ENCODE data around the gene APCDD1L. TPM values are rescaled to one million over a fixed set of nuclear protein-coding genes. Genes with fewer than 3 reads are reported as not detected.

APCDD1L gene
- total and polyA plus RNA-seq, 3 experiments from 2014 or later, result not detected

DNA sequence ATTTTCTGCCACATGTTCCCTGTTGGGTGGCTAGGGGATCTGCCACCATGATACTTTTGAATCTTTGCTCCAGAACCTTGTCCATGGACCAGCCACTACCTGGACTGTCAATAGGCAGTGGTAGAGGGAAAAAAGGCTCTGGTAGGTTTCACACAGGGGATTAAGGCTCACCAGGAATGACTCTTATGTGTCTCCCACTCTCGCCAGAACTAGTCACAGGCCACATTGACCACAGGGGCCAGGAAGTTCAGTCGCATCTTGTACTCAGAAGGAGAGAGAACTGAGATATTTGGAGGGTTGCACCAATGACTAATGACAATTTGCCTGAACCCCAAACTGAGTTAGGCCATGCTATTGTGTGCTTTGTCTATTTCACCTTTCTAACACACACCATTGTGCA, 23.6 kb upstream of the APCDD1L start:
- no peaks in the 10 kb centered on the region for H3K4me1 Mint-ChIP-seq
- no peak overlapping the region for H3K27ac Mint-ChIP-seq
- H3K9me3 ChIP-seq (ENCODE audit: low read length), result no peaks in the 10 kb centered on the region
- CTCF ChIA-PET, result no interaction called here
- no peaks in the 10 kb centered on the region for H3K36me3 ChIP-seq (ENCODE audit: insufficient read depth, low read length)
- DNase-seq, result no peak
- POLR2A ChIA-PET, result no interaction called here
- no peak overlapping the region for H3K27ac ChIP-seq (ENCODE audit: low read depth, low read length)
- H3K27me3 ChIP-seq (ENCODE audit: insufficient read depth, low read length, poor library complexity, severe bottlenecking), result no peaks in the 10 kb centered on the region
- H3K4me3 ChIP-seq (ENCODE audit: low read length), result no peak overlapping the region
- no peak overlapping the region for H3K4me3 Mint-ChIP-seq
- H3K27me3 Mint-ChIP-seq, result peaks cover 5 to 24% of the 10 kb centered on the region in 2 donors
- H3K4me1 ChIP-seq (ENCODE audit: insufficient read depth, low read length), result no peaks in the 10 kb centered on the region
- H3K36me3 Mint-ChIP-seq, result peaks cover 0 to 8% (median 2%) of the 10 kb centered on the region in 3 donors
- H3K9me3 Mint-ChIP-seq, result peaks cover 9 to 15% (median 10%) of the 10 kb centered on the region in 5 donors

- Mint-ChIP-seq H3K27ac (no peak overlapping the region), H3K9me3 (peaks cover 11 to 21% (median 12%) of the 10 kb centered on the region in 5 donors), H3K4me1 (no peaks in the 10 kb centered on the region), H3K36me3 (peaks cover 0 to 14% (median 2%) of the 10 kb centered on the region in 3 donors), H3K27me3 (peaks cover 5 to 22% of the 10 kb centered on the region in 2 donors), H3K4me3 (no peak overlapping the region)
- Histone ChIP-seq H3K36me3 (ENCODE audit: insufficient read depth, low read length) (no peaks in the 10 kb centered on the region), H3K27me3 (ENCODE audit: insufficient read depth, low read length, poor library complexity, severe bottlenecking) (no peaks in the 10 kb centered on the region), H3K4me1 (ENCODE audit: insufficient read depth, low read length) (no peaks in the 10 kb centered on the region), H3K4me3 (ENCODE audit: low read length) (no peak overlapping the region), H3K9me3 (ENCODE audit: low read length) (no peaks in the 10 kb centered on the region), H3K27ac (ENCODE audit: low read depth, low read length) (no peak overlapping the region)
- no peak for DNase-seq
- CTCF ChIA-PET, result no interaction called here
- POLR2A ChIA-PET, result no interaction called here
Measured at GRCh38 chr20:58537831-58538230, 22.6 kb upstream of the APCDD1L start.

GRCh38 chr20:58536289-58536688, 21.1 kb upstream of the APCDD1L start:
- H3K9me3 ChIP-seq (ENCODE audit: low read length), result no peaks in the 10 kb centered on the region
- no peak overlapping the region for H3K4me3 Mint-ChIP-seq
- POLR2A ChIA-PET, result no interaction called here
- H3K9me3 Mint-ChIP-seq, result peaks cover 23 to 36% (median 27%) of the 10 kb centered on the region in 5 donors
- H3K36me3 Mint-ChIP-seq, result peaks cover 0 to 27% (median 2%) of the 10 kb centered on the region in 3 donors
- no peaks in the 10 kb centered on the region for H3K36me3 ChIP-seq (ENCODE audit: insufficient read depth, low read length)
- no peaks in the 10 kb centered on the region for H3K4me1 Mint-ChIP-seq
- peaks cover 4 to 24% of the 10 kb centered on the region in 2 donors for H3K27me3 Mint-ChIP-seq
- no peak for DNase-seq
- no peak overlapping the region for H3K4me3 ChIP-seq (ENCODE audit: low read length)
- no peak overlapping the region for H3K27ac ChIP-seq (ENCODE audit: low read depth, low read length)
- no peaks in the 10 kb centered on the region for H3K27me3 ChIP-seq (ENCODE audit: insufficient read depth, low read length, poor library complexity, severe bottlenecking)
- H3K27ac Mint-ChIP-seq, result no peak overlapping the region
- CTCF ChIA-PET, result no interaction called here
- H3K4me1 ChIP-seq (ENCODE audit: insufficient read depth, low read length), result no peaks in the 10 kb centered on the region

DNA sequence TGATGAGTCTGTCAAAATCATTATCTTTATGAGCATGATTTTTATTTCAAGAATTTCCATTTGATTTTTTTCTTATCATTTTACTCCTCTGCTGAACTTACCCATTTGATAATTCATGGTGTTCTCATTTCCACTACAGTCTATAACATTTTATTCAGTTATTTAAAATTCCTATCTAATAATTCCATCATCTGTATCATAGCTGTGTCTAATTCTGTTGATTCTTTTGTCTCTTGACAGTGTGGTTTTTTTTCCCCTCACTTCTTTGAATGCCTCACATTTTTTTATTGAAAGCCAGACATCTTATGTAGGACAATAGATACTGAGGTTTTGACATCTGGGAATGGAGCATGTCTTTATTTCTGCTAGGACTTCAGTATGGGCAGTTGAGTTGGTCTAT, 16.5 kb upstream of the APCDD1L start:
- DNase-seq, result no peak
- H3K4me3 Mint-ChIP-seq, result no peak overlapping the region
- Histone ChIP-seq H3K27me3 (ENCODE audit: insufficient read depth, low read length, poor library complexity, severe bottlenecking) (no peaks in the 10 kb centered on the region), H3K9me3 (ENCODE audit: low read length) (no peaks in the 10 kb centered on the region), H3K4me1 (ENCODE audit: insufficient read depth, low read length) (no peaks in the 10 kb centered on the region), H3K36me3 (ENCODE audit: insufficient read depth, low read length) (no peaks in the 10 kb centered on the region), H3K27ac (ENCODE audit: low read depth, low read length) (no peak overlapping the region), H3K4me3 (ENCODE audit: low read length) (no peak overlapping the region)
- ChIA-PET POLR2A (no interaction called here), CTCF (no interaction called here)
- H3K36me3 Mint-ChIP-seq, result peaks cover 0 to 26% (median 0%) of the 10 kb centered on the region in 3 donors
- H3K27me3 Mint-ChIP-seq, result peaks cover 4 to 13% of the 10 kb centered on the region in 2 donors
- H3K9me3 Mint-ChIP-seq, result peaks cover 40 to 57% (median 43%) of the 10 kb centered on the region in 5 donors
- no peaks in the 10 kb centered on the region for H3K4me1 Mint-ChIP-seq
- no peak overlapping the region for H3K27ac Mint-ChIP-seq

- H3K36me3 Mint-ChIP-seq, result peaks cover 0 to 24% (median 0%) of the 10 kb centered on the region in 3 donors
- no peaks in the 10 kb centered on the region for H3K4me1 Mint-ChIP-seq
- ChIA-PET CTCF (no interaction called here), POLR2A (no interaction called here)
- H3K9me3 Mint-ChIP-seq, result peaks cover 37 to 60% (median 43%) of the 10 kb centered on the region in 5 donors
- no peak overlapping the region for H3K27ac ChIP-seq (ENCODE audit: low read depth, low read length)
- no peak overlapping the region for H3K4me3 ChIP-seq (ENCODE audit: low read length)
- no peaks in the 10 kb centered on the region for H3K9me3 ChIP-seq (ENCODE audit: low read length)
- no peak for DNase-seq
- H3K27me3 Mint-ChIP-seq, result peaks cover 4 to 13% of the 10 kb centered on the region in 2 donors
- no peak overlapping the region for H3K27ac Mint-ChIP-seq
- H3K4me1 ChIP-seq (ENCODE audit: insufficient read depth, low read length), result no peaks in the 10 kb centered on the region
- no peak overlapping the region for H3K4me3 Mint-ChIP-seq
- no peaks in the 10 kb centered on the region for H3K27me3 ChIP-seq (ENCODE audit: insufficient read depth, low read length, poor library complexity, severe bottlenecking)
- no peaks in the 10 kb centered on the region for H3K36me3 ChIP-seq (ENCODE audit: insufficient read depth, low read length)
Measured at GRCh38 chr20:58531063-58531462, 15.9 kb upstream of the APCDD1L start.

- CTCF ChIA-PET, result no interaction called here
- Mint-ChIP-seq H3K27ac (no peak overlapping the region), H3K27me3 (peaks cover 4 to 12% of the 10 kb centered on the region in 2 donors), H3K36me3 (peaks cover 0 to 24% (median 0%) of the 10 kb centered on the region in 3 donors), H3K4me3 (no peak overlapping the region), H3K9me3 (peaks cover 37 to 62% (median 44%) of the 10 kb centered on the region in 5 donors), H3K4me1 (no peaks in the 10 kb centered on the region)
- no peaks in the 10 kb centered on the region for H3K36me3 ChIP-seq (ENCODE audit: insufficient read depth, low read length)
- H3K27me3 ChIP-seq (ENCODE audit: insufficient read depth, low read length, poor library complexity, severe bottlenecking), result no peaks in the 10 kb centered on the region
- no peak overlapping the region for H3K27ac ChIP-seq (ENCODE audit: low read depth, low read length)
- POLR2A ChIA-PET, result no interaction called here
- no peaks in the 10 kb centered on the region for H3K4me1 ChIP-seq (ENCODE audit: insufficient read depth, low read length)
- H3K4me3 ChIP-seq (ENCODE audit: low read length), result no peak overlapping the region
- no peaks in the 10 kb centered on the region for H3K9me3 ChIP-seq (ENCODE audit: low read length)
- no peak for DNase-seq
Measured at GRCh38 chr20:58528412-58528811, 13.2 kb upstream of the APCDD1L start.

DNA sequence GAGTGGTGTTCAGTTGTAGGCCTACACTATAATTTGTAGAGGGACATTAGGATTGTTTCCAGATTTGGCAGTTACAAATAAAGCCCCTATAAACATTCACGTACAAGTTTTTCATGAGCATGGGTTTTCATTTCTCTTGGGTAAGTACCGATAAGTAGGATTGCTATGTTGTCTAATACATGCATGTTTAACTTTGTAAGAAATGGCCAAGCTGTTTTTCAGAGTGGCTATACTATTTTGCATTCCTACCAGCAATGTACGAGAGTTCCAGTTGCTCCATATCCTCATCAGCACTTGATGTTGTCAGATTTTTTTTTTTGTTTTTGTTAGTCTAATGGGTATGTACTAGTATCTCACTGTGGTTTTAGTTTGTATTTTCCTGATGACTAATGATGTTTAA, 11.2 kb upstream of the APCDD1L start:
- ChIA-PET POLR2A (no interaction called here), CTCF (no interaction called here)
- no peak overlapping the region for H3K27ac ChIP-seq (ENCODE audit: low read depth, low read length)
- H3K4me1 ChIP-seq (ENCODE audit: insufficient read depth, low read length), result no peaks in the 10 kb centered on the region
- no peak overlapping the region for H3K4me3 ChIP-seq (ENCODE audit: low read length)
- H3K9me3 Mint-ChIP-seq, result peaks cover 18 to 42% (median 29%) of the 10 kb centered on the region in 5 donors
- no peak overlapping the region for H3K4me3 Mint-ChIP-seq
- DNase-seq, result no peak
- H3K27me3 Mint-ChIP-seq, result peaks cover 2 to 3% of the 10 kb centered on the region in 2 donors
- H3K27ac Mint-ChIP-seq, result no peak overlapping the region
- H3K27me3 ChIP-seq (ENCODE audit: insufficient read depth, low read length, poor library complexity, severe bottlenecking), result no peaks in the 10 kb centered on the region
- no peaks in the 10 kb centered on the region for H3K4me1 Mint-ChIP-seq
- peaks cover 0 to 6% (median 0%) of the 10 kb centered on the region in 3 donors for H3K36me3 Mint-ChIP-seq
- no peaks in the 10 kb centered on the region for H3K36me3 ChIP-seq (ENCODE audit: insufficient read depth, low read length)
- no peaks in the 10 kb centered on the region for H3K9me3 ChIP-seq (ENCODE audit: low read length)

GRCh38 chr20:58524814-58525213, 9.6 kb upstream of the APCDD1L start:
- Histone ChIP-seq H3K27ac (ENCODE audit: low read depth, low read length) (no peak overlapping the region), H3K4me1 (ENCODE audit: insufficient read depth, low read length) (no peaks in the 10 kb centered on the region), H3K36me3 (ENCODE audit: insufficient read depth, low read length) (no peaks in the 10 kb centered on the region), H3K27me3 (ENCODE audit: insufficient read depth, low read length, poor library complexity, severe bottlenecking) (no peaks in the 10 kb centered on the region), H3K9me3 (ENCODE audit: low read length) (no peaks in the 10 kb centered on the region), H3K4me3 (ENCODE audit: low read length) (no peak overlapping the region)
- Mint-ChIP-seq H3K36me3 (no peaks in the 10 kb centered on the region), H3K4me1 (no peaks in the 10 kb centered on the region), H3K27ac (no peak overlapping the region), H3K4me3 (no peak overlapping the region), H3K27me3 (no peaks in the 10 kb centered on the region), H3K9me3 (peaks cover 7 to 31% (median 18%) of the 10 kb centered on the region in 5 donors)
- ChIA-PET CTCF (no interaction called here), POLR2A (no interaction called here)
- DNase-seq, result no peak

DNA sequence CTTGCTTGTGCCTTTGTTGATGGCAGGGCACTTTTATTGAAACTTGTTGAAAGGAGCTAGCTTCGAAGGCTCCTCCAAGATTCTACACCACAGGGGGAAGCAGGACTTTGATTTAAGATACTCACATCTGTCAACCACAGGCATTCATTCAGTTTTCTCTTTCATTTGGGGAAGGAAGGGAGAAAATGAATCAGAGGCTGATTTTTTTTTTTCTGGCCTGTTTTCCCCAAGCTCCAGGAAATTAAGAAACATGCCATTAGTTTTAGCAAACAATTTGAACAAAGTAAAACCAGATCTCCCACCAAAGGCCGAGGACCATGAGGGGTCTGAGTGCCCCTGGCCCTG, 8.7 kb upstream of the APCDD1L start:
- H3K27me3 ChIP-seq (ENCODE audit: insufficient read depth, low read length, poor library complexity, severe bottlenecking), result no peaks in the 10 kb centered on the region
- ChIA-PET CTCF (no interaction called here), POLR2A (no interaction called here)
- no peaks in the 10 kb centered on the region for H3K4me1 ChIP-seq (ENCODE audit: insufficient read depth, low read length)
- no peaks in the 10 kb centered on the region for H3K9me3 ChIP-seq (ENCODE audit: low read length)
- H3K27ac Mint-ChIP-seq, result no peak overlapping the region
- no peaks in the 10 kb centered on the region for H3K27me3 Mint-ChIP-seq
- H3K36me3 ChIP-seq (ENCODE audit: insufficient read depth, low read length), result no peaks in the 10 kb centered on the region
- H3K9me3 Mint-ChIP-seq, result peaks cover 0 to 25% (median 11%) of the 10 kb centered on the region in 5 donors
- H3K4me3 ChIP-seq (ENCODE audit: low read length), result no peak overlapping the region
- no peaks in the 10 kb centered on the region for H3K4me1 Mint-ChIP-seq
- H3K27ac ChIP-seq (ENCODE audit: low read depth, low read length), result no peak overlapping the region
- no peak for DNase-seq
- H3K4me3 Mint-ChIP-seq, result no peak overlapping the region
- no peaks in the 10 kb centered on the region for H3K36me3 Mint-ChIP-seq
